Lung (tissue), 12 donors: Measurements from ENCODE around the gene PTX3. TPM values are rescaled to one million over a fixed set of nuclear protein-coding genes. Genes with fewer than 3 reads are reported as not detected.

ENCODE experiments used
- ATAC-seq: fragments of 200-7000 bp; cut with Tn5 transposase; one replicate; pipeline ENCODE4 v1.9.1; 2020; ENCODE audit warnings: moderate number of reproducible peaks; ENCODE audit not compliant: insufficient read depth, low FRiP score
- DNase-seq, 3 donors: peaks; one replicate each; pipeline ENCODE4 v3.0.0-alpha.2; 2013 to 2017
- H3K27ac ChIP-seq, 2 donors: one replicate each; pipeline ENCODE4 v1.5.1; 2013; ENCODE audit warnings: mild to moderate bottlenecking in 2 of 2, moderate library complexity in 2 of 2, control low read depth in 1 of 2, inconsistent platforms in 1 of 2, low read depth in 1 of 2, low read length in 1 of 2
- H3K27me3 ChIP-seq, 3 donors: one replicate each; pipeline ENCODE4 v1.5.1; 2013; ENCODE audit warnings: low read length in 2 of 3; ENCODE audit not compliant: control insufficient read depth in 3 of 3, insufficient read depth in 3 of 3
- H3K36me3 ChIP-seq, 4 donors: one replicate each; pipeline ENCODE4 v1.5.1; 2013; ENCODE audit warnings: low read length in 4 of 4, mild to moderate bottlenecking in 1 of 4, moderate library complexity in 1 of 4; ENCODE audit not compliant: control insufficient read depth in 4 of 4, insufficient read depth in 4 of 4
- H3K4me1 ChIP-seq, 5 donors: one replicate each; pipeline ENCODE4 v1.5.1; 2013; ENCODE audit warnings: low read length in 5 of 5, mild to moderate bottlenecking in 2 of 5, moderate library complexity in 1 of 5; ENCODE audit not compliant: control insufficient read depth in 5 of 5, insufficient read depth in 5 of 5
- H3K4me3 ChIP-seq: one replicate; pipeline ENCODE4 v1.5.1; 2013; ENCODE audit warnings: mild to moderate bottlenecking, control low read depth, moderate library complexity
- H3K9ac ChIP-seq, 2 donors: one replicate each; pipeline ENCODE4 v1.5.1; 2013; ENCODE audit warnings: low read length in 2 of 2, control low read depth in 1 of 2; ENCODE audit not compliant: insufficient read depth in 1 of 2
- H3K9me3 ChIP-seq, 4 donors: one replicate each; pipeline ENCODE4 v1.5.1; 2013; ENCODE audit warnings: low read length in 3 of 4, mild to moderate bottlenecking in 1 of 4, moderate library complexity in 1 of 4; ENCODE audit not compliant: control insufficient read depth in 4 of 4, insufficient read depth in 3 of 4
- CTCF ChIP-seq: IDR thresholded peaks from 2 replicates; pipeline ENCODE4 v1.5.1; 2012; ENCODE audit warnings: mild to moderate bottlenecking; ENCODE audit errors: control extremely low read depth, extremely low read depth
- WGBS, 2 donors: extraction: QIAGEN DNeasy Blood & Tissue Kit; methylation state at CpG; one replicate each; pipeline ENCODE4 v1.1.7; 2013; 5-methylcytosine and 5-hydroxymethylcytosine counted together
- polyA plus RNA-seq, 2 donors: library from polyadenylated mRNA; stranded (reverse); fragments of 200-250 nt; gene quantifications; one replicate each; pipeline ENCODE4 v1.2.1, GENCODE V29; 2013
- total RNA-seq, 2 donors: library from RNA; depleted of rRNA in 1 of 2; stranded (reverse); fragments of >200 nt in 1 of 2; gene quantifications; one replicate each; pipeline ENCODE4 v1.2.1, GENCODE V29; 2014 to 2021
- donor health status: control.
- donor health status: control.
- donor health status: Bipolar disorder and iron deficiency.
- donor health status: healthy.
- donor health status: DM: yes; HTN: yes; CAD: no.

Gene PTX3
- total and polyA plus RNA-seq, 4 donors: 4.1 to 626 (median 26.1) TPM

- TF ChIP-seq CTCF: no peak
- no peaks in the 10 kb centered on the region for H3K36me3 ChIP-seq
- no peak for DNase-seq
- H3K4me3 ChIP-seq: no peak overlapping the region
- H3K27ac ChIP-seq: no peak overlapping the region
- 60 to 87% methylated on average over 2 of the region's 2 CpGs for WGBS, 2 donors
- no peak for ATAC-seq
- no peaks in the 10 kb centered on the region for H3K27me3 ChIP-seq
- no peaks in the 10 kb centered on the region for H3K4me1 ChIP-seq
- H3K9me3 ChIP-seq: peaks cover 0 to 2% (median 0%) of the 10 kb centered on the region in 4 donors
- H3K9ac ChIP-seq: no peak overlapping the region
Measured at GRCh38 chr3:157410945-157411344, 25.7 kb upstream of the PTX3 start.

GRCh38 chr3:157412323-157412855 lies 24.3 kb upstream of the PTX3 start:
- DNase-seq: no peak
- no peaks in the 10 kb centered on the region for H3K27me3 ChIP-seq
- H3K9me3 ChIP-seq: peaks cover 0 to 2% (median 0%) of the 10 kb centered on the region in 4 donors
- no peak for TF ChIP-seq CTCF
- no peaks in the 10 kb centered on the region for H3K36me3 ChIP-seq
- no peak overlapping the region for H3K4me3 ChIP-seq
- ATAC-seq: no peak
- no peaks in the 10 kb centered on the region for H3K4me1 ChIP-seq
- H3K9ac ChIP-seq: no peak overlapping the region
- H3K27ac ChIP-seq: no peak overlapping the region
- 95% methylated on average over 1 of the region's 1 CpG for WGBS, 2 donors

GRCh38 chr3:157414861-157415260 lies 21.8 kb upstream of the PTX3 start:
- Histone ChIP-seq H3K27ac (no peak overlapping the region), H3K4me3 (no peak overlapping the region), H3K9ac (no peak overlapping the region), H3K36me3 (no peaks in the 10 kb centered on the region), H3K9me3 (peaks cover 0 to 2% (median 0%) of the 10 kb centered on the region in 4 donors), H3K4me1 (no peaks in the 10 kb centered on the region), H3K27me3 (no peaks in the 10 kb centered on the region)
- DNase-seq: no peak
- ATAC-seq: no peak
- no peak for TF ChIP-seq CTCF
